GM19023 (cell line): ENCODE results near the gene PEG3.

Source experiments
- ATAC-seq: cut with Tn5 transposase; IDR thresholded peaks from one replicate; pipeline ENCODE4 v1.9.1; 2021; ENCODE audit warnings: mild to moderate bottlenecking, moderate library complexity; ENCODE audit not compliant: unreplicated experiment

PEG3 gene

DNA sequence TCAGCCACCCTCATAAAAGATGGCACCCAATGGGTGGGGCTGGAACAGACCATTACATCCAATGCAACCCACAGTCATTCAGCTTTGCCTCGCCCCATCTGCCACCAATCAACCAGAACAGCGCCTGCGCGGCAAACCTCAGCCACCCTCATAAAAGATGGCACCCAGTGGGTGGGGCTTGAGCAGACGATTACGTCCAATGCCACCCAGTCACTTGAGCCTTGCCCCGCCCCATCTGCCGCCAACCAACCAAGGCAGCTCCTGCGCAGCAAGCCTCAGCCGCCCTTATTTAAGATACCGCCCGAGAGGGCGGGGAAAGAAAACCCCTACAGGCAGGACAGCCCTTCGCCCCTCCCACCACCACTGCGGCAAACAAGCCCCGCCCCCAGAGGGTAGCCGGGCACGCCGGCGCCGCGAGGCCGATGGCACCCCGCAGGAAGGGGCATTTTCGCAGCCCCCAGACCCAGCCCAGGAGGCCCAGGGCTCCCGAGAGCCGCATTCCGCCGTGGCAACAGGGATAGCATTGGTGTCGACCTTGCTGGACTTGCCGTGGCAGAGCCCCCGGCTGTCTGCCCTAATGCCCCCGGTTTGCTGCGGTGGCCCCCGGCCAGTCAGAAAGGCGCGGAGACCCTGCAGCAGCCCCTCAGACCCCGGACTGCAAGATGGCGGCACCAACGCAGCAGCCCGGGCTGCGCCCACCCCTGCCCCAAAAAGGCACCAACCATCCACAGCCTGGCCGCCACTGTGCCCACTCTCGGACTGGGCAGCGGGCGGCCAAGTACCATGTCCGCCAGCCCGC, 675 bp downstream of the PEG3 start:
- no peak for ATAC-seq

DNA sequence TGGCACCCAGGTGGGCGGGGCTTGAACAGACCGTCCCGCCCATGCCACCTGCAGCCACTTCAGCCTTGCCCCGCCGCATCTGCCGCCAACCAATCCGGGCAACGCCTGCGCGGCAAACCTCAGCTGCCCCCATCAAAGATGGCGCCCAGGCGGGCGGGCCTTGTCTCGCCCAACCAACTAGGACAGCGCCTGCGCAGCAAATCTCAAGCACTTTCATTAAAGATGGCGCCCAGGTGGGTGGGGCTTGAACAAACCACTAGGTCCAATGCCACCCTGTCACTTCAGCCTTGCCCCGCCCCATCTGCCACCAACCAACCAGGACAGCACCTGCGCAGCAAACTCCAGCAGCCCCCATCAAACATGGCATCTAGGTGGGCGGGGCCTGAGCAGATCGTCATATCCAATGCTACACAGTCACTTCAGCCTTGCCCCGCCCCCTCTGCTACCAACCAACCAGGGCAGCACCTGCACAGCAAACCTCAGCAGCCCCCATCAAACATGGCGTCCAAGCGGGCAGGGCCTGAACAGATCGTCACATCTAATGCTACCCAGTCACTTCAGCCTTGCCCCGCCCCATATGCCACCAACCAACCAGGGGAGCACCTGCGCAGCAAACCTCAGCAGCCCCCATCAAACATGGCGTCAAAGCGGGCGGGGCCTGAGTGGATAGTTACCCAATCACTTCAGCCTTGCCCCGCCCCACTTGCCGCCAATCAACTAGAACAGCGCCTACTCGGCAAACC, 1.4 kb downstream of the PEG3 start:
- ATAC-seq = no peak

DNA sequence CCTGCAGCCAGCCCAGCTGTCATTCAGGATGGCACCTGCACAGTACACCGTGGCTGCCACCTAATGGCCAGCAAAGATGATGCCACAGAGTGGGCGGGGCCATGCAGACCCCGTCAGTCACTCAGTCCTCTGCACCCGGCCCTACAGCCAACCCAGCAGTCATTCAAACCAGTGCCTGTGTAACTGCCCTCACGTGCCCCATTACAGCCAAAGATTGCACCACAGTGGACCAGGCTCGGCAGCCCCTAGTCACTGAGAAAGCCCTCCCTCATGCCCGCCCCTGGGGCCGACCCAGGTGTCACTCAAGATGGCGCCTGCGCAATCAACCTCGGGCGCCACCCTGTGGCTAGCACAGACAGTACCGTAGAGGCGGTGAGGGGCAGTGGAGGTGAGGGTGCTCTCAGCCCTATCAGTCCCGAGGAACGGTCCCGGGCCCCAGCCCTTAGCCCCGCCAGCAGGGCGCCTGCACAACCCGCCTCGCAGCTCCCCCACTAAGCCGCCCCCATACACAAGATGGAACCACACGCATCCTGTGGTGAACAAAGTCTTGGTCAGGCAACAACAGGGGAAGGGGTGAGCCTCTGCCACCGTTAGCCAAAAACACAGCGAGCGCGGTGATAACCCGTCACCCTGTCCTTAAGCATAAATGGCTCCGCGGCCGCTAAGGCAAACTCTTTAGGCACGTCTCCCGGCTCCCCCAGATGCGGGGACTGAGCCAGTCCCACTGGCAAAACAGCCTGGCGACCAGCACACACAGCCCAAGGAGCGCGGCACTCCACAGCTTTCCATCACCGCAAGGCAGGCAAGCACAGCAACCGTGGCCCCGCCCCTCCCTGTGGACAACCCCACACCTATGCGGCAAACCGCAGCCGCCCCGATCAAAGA, 2.3 kb downstream of the PEG3 start:
- ATAC-seq = no peak

DNA sequence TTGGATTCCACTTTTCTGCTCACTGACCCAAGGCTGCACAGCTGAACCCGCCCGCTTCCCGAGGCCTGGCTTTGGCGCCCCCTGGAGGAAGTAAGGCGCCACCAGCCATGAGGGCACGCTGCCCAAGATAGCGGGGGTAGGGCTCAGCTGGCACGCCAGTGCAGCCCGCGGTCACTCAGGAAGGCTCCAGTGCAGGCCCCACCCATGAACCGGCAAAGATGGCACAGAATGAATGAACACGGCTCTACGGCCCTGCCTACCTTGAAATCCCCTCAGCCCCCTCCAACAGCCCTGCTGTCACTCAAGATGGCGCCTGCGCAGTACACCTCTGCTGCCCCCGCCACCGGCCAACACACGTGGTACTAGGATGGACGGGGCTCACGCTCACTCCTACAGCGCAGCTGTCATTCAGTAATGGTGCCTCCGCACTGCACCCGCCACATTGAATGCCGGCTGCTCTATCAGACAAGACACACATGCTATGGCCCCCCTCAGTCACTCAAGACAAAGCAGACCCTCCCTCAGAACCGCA, 3.0 kb downstream of the PEG3 start:
- no peak for ATAC-seq

DNA sequence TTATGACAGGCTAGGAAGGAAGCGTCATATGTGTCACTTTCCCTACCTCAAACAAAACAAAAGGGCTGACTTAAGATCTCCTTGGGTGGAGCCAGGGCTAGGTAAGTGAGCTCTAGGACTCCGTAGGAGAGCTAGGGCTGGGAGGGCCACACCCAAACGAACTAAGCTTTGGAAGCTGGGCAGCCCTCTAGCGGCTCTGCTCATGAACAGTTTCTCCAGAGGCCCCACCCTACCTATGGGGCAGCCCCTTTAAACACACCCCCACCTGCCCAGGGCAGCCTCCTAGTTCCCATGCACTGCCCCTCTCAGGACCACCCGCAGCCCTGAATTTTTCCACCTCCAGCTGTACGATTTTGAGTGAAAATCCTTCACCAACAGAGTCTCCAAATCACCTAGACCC, 3.5 kb downstream of the PEG3 start:
- no peak for ATAC-seq

DNA sequence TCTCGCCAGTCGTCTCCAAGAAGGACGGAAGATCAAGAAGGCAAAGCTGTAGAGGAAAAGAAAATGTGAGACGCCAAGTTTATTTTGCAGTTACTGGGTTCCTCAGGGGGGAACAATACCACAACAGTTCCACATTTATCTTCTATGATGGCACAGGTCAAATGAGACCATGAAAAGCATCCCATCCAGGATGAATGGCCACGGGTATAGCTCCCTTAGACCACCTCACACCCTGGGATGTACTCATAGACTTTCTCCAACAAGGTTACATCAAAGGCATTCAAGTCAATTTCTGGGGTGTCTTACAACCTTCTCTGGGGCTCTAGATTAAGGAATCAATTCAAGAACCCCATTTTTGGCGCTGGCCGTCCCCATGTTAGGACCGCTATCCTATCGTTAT, 4.5 kb downstream of the PEG3 start:
- no peak for ATAC-seq

DNA sequence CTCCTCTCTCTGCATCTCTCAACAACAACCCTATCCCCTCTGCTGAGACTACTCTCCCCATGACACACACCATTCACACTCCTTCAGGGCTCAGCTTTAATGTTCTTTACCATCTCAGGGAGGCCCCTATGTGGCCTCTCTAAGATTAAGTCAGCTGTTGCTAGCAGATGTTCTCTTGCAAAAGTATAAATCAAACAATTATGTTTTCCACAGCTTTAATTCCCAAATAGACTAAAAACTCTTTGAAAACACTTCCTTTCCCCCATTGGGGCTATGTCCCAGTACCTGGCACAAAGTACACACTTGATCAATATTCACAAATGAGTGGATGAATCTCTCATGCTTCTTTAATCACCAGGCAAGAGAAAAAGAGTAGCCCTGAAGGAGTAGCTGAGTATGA, 5.1 kb downstream of the PEG3 start:
- ATAC-seq = no peak

DNA sequence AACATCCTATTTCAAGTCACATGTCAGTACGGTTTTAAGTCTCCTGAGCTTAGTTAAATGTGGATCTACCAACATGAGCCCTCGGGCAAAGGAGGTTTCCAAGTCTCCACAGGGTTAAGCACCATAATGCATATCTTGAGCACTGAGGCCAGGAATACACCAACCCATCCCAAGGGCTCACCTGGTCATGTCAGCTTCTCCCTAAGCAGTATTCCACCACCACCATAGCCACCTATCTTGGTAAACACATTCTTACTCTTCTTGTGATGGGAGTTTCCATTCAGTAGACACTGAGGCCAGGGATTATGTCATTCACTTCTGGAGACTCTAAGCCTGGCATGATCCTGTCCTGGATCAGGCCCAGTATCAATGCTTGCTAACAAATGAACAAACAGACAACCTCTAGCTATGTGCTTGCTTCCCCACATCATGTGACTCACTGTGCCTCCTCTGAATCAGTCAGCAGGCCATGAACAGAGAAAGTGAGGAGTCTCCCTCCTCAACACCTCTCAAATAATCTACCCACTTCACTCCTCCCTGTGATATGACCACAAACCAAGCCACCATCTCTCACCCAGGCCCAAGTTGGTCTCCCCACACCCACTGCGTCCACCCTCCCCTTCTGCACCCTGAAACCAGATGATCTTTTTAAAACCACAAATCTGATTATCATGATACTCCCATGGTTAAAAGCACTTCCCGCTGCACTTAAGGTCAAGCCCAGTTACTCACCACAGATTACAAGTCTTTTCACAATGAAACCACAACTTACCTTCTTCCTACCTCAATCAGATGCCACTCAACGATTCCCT, 5.8 kb downstream of the PEG3 start:
- no peak for ATAC-seq

DNA sequence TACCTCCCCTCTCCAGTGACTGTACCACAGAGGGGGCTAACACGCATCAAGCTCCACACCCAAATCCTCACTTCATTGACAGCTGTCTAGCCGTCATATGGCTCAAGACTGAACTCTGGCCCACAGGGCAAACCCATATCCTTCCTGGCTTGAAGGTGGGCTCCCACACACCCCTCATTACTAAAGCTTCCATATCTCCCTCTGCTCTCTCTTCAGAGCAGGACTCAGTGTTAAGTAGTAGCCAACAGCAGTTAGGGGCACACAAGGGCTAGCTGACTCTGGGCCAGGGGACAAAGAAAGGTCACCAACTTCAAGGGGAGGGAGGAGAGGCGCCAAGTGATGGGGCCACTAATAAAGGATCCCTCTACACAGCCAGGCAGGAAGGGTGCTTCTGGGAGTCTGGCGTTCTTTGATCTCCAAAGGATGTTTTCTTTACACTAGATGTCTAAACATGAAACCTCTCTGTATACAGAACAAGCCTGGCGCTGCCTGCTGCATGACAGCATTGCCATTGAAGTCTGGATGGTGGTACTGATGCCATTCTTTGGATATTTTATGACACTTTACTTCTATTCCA, 8.1 kb downstream of the PEG3 start:
- no peak for ATAC-seq

DNA sequence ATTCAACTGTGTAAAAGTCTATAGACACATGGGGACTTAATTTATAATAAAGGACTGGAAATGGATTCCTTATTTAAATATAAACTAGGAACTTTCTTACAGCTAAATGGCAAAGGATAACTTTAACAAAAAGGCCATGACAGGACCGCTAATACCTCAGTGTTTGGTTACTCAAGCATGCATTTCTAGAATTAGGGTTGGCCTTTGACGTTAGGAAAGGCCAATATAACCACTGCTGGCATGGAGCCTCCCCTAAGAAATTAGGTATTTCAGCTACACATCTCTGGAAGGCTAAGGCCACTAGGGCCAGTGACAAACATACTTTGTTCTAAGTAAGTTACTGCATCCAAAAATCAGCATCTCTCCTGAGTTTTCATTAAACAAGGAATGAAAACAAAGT, 9.3 kb downstream of the PEG3 start:
- no peak for ATAC-seq

DNA sequence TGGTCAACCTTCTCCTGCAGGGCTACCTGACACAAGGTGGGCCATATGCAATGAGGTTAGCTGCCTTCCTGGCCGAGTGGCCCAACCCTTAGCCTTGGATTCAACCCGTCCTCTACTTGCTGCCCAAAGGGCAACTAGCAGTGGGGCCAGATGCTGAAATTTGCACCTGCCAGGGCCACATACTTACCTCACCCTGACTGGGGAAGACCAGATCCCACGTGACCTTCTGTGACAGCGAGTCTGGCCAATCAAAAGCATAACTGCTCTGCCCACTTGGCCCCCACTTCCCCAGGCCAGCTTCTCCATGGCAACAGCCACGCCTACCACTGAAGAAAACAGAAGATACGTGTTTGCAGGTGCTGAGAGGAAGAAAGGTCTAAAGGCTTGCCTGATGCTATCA, 10.9 kb downstream of the PEG3 start:
- no peak for ATAC-seq

DNA sequence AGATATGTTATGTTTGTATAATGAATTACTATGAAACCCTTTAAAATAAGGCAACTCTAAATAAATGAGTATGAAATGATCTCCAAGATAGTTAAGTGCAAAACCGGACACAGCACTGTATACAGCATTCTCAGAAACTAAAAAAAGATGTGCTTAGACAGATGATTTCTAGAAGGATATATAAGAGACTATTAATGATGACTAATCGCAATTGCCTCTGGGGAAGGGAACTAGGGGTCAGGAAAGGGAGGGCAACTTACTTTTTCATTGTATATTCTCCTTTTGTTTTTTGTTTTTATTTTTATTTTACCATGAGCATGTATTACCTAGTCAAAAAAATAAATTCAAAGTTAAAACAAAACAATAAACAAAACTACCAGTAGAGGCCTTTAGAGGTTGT, 12.8 kb downstream of the PEG3 start:
- ATAC-seq = no peak

DNA sequence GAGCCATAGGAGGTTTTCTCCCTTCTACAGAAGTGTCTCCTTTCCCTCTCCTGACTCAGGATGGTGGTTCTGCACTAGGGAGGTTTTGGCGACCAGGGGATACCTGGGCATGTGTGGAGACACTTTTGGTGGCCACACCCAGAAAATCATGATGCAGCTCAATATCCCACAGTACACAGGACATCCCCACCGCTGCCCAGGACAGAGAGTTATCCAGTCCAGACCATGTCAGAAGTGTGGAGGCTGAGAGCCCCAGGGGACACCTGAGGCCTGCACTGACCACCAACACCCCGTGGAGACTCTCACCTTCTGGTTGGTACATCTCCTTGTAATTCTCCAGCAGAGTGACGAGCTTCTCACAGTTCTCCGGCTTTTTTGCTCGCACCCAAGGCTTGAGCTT, 16.6 kb downstream of the PEG3 start:
- no peak for ATAC-seq

DNA sequence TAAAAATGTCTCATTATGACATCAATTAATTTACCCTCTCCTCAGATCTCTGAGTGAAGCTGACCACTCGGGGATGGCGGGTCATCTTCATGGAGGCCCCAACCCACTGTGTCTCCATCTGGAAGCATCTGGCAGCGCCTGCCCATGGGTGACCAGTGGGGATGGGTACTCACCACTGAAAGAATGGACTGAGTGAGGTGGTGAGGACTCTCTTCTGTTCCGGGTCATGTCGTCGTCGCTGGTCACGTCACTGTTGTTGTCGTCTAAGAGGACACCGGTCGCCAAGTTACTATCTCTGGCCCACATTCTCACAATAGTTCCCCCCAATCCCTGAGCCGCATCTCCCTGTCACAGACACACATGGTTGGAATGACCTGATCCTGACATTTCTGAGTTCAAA, 17.1 kb downstream of the PEG3 start:
- no peak for ATAC-seq

DNA sequence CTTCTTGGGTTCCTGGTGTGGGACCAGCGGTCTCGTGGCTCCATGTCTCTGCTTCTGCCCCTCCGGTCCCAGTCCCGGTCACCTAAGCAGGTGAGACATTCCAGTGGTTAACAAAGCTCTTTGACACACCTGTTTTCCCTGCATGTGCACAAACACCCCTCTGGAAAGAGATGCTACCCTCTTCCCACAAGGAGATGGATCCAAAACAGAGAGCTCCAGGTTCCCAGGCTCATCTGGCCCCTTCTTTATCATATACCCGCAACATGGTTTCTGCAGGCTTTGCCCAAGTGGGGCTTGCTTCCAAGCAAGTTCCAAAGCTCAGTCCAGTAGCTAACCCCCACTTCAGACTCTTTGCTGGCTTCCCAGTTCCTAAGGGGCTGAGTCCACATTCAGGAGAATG, 17.8 kb downstream of the PEG3 start:
- no peak for ATAC-seq

DNA sequence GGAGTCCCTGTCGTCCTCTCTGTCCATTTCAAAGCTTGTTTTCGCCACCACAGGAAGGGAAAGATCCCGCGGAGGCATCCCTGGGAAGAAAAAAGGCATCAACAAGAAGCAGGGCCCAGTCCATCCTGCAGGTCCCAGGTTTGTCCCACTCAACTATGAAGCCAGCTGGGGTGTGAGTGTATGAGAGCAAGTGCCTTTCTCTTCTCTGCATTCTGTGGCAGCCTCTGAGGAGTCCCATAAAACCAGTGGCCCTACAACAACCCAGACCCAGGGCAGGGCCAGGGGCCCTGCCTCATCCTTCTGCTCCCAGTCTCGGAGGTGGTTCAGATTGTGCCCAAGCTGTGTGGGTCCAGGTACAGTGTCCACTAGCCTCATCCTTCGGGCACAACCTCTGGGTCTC, 18.9 kb downstream of the PEG3 start:
- no peak for ATAC-seq

DNA sequence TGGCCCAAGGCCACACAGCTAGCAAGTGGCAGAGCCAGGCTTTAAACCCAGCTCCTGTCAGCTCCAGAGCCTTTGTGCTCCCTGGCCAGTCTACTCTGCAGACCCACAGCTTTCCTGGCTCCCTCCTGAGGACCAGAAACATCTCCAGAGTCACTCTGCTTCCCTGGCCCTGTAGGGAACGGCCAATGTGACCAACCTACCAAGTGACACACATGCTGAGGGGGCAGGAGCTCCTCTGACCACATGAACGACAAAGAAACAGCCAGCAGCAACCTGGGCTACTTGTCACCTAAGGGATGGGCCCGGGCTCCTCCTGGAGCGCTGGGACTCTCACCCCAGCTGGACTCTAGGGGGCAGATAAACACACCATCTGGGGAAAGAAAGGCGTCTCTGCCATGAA, 19.3 kb downstream of the PEG3 start:
- ATAC-seq = no peak

DNA sequence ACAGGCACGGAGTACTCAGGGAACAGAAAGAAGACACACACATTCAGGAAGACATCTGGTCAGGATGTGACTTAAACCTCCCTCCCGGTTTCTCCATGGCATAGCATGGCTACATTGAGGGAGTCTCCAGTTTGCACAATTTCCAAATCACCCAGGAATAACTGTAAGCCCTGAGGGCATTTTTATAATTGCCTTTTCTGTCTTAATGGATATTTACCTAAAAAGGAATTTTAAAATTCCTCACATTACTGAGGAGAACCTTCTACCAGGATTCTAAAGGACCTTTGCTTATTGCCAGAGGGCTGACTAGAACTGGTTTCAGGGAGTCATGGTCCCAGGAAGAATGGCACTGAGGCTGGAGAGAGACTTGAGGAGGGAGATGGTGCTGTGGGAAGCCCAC, 21.4 kb downstream of the PEG3 start:
- ATAC-seq = no peak

DNA sequence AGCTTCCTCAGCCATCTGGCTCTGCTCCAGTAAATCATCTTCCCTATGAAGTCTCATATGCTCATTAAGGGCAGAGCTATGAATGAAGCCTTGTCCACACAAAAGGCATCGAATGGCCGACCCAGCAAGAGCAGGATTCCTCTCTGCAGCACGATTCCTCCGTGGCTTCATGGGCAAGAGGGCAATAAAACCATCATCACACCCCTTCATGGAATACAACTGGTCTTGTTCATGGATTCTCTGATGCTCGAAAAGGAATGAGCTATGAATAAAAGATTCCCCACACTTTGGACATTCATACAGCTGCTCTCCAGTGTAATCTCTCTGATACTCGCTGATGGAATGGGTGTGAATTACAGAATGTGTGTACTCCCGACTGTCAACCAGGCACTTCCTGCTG, 25.9 kb downstream of the PEG3 start:
- ATAC-seq = no peak

DNA sequence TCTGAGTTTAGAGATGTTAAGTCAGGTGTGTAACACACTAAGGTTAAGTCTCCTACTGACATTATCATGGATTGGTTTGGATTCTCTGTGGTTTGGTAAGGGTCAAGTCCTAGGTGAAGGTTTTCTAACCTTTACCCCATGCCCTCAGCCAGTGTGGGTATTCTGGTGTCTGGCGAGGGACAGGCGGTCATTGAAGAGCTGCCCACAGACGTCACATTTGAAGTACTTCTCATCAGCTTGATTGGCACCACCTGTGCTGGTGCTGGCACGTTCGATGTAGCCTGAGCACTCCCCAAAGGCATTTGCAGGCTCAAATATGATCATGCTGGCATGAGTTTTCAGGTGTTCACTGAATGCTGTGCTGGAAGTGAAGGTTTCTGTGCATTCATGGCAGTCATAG, 27.0 kb downstream of the PEG3 start:
- no peak for ATAC-seq
